ENCODE results near the gene EPB41L4B.

EPB41L4B gene

GRCh38 chr9:109192732-109193361 is 128.0 kb downstream of the EPB41L4B start:
- no peak for DNase-seq

DNA sequence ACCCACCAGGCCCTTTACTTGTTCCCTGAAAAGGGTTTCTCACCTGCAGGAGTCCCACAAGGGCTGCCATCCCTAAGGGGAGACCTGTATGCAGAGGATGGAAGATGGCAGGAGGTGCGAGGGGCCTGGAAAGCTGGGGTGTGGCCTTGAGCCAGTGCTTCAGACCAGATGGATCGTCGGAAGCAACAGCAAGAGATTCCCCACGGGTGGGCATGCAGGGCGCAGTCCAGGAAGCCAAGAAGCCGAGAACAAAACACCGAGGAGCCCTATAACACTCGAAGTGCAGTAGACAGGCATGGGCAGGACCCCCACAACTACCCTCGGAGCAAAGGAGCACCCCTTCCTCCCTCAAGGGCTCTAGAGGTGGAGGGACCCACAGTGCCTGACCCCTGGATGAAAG is 129.1 kb downstream of the EPB41L4B start:
- no peak for DNase-seq

GRCh38 chr9:109190151-109190550 is 130.7 kb downstream of the EPB41L4B start:
- no peak for DNase-seq

GRCh38 chr9:109186857-109187520 is 133.9 kb downstream of the EPB41L4B start:
- no peak for DNase-seq

GRCh38 chr9:109182940-109183798 is 137.7 kb downstream of the EPB41L4B start:
- peak in 1 of 2 experiments; percentile 21 for DNase-seq

DNA sequence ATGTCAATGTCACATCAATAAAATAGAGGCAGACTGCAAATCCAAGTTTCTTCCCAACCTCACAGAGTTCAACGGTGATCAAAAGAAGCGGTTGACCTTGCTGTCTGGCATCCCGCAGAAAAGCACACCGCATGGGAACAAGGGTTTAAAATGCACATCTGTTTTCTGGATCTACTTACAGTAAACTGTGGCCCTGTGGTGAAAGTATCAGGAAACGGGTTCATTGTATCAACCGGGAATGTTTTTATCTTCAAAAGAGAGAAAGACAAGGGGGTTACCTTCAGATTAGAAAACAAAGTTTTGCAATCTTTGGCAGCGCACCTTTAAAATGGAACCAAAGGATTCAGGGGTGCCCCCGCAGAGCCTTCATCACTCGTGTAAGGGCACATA is 138.3 kb downstream of the EPB41L4B start:
- DNase-seq, result no peak

- DNase-seq, result no peak
These were observed 139.6 kb downstream of the EPB41L4B start for GRCh38 chr9:109181284-109181683.

GRCh38 chr9:109179801-109180523 is 140.9 kb downstream of the EPB41L4B start:
- DNase-seq, result no peak

- DNase-seq, result no peak
These were observed 143.9 kb downstream of the EPB41L4B start for GRCh38 chr9:109176963-109177362.

DNA sequence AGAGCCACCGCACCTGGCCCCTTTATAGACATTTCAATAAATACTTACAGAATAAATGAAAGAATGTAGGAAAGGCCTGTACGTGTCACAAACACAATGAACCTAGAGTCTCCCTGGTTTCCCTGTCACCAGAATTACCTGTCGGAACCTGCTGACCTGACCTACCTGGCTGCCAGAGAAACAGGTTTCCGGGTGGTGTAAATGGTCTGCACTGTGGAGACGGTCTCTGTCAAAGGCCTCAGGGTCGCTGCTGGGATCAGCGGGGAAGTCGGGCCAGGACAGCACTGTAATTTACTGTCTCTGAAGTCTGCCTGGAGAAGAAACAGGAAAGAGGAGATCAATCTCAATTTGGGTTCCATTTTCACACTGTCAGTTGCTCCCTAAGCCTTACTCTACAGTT is 144.5 kb downstream of the EPB41L4B start:
- no peak for DNase-seq

DNA sequence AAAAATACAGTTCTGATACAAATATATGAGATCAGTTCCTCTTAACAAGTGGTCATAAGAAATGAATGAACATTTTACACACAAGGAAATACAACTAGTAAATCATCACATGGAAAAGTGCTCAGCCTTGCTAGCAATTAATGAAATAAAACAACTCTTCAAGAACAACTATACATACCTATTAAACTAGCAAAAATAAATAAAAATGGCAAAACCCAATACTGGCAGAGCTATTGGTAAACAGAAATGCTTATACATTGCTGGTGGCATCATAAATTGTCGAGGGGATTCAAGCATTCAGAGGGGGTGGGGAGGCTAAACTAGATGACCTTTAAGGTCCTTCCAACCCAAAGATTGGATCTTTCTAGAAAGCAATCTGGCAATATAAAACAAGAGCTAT is 147.9 kb downstream of the EPB41L4B start:
- DNase-seq, result no peak

- no peak for DNase-seq
These were observed 148.9 kb downstream of the EPB41L4B start for GRCh38 chr9:109171926-109172325.

- no peak for DNase-seq
These were observed 152.7 kb downstream of the EPB41L4B start for GRCh38 chr9:109168170-109168569.

DNA sequence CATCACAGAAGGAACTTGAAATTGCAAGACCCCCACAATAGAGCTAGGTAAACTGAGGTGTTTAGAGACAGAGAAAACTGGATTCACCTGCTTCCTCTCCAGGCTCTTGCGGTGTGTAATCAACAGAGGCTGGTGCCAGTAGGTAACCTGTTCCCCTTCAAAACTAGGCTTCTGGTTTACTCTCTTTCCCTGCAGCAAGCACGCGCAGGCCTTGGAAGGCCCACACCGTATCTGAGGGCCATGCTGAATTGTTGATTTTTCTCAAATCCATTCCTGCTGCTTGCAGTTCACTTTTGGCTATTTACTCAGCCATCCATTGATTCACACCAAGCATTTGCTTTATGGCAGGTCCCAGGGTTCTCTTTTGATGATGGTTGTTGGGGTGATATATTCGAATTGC is 153.1 kb downstream of the EPB41L4B start:
- DNase-seq, result no peak

GRCh38 chr9:109166771-109167601 is 153.9 kb downstream of the EPB41L4B start, which contains the start of gene FRRS1L:
Gene FRRS1L (minus strand): TSS chr9:109167249. CDS start chr9:109167138, 111 bp downstream.
- DNase-seq, result peak in 1 of 2 experiments; percentile 38

GRCh38 chr9:109166171-109166770 is 154.6 kb downstream of the EPB41L4B start:
- no peak for DNase-seq

DNA sequence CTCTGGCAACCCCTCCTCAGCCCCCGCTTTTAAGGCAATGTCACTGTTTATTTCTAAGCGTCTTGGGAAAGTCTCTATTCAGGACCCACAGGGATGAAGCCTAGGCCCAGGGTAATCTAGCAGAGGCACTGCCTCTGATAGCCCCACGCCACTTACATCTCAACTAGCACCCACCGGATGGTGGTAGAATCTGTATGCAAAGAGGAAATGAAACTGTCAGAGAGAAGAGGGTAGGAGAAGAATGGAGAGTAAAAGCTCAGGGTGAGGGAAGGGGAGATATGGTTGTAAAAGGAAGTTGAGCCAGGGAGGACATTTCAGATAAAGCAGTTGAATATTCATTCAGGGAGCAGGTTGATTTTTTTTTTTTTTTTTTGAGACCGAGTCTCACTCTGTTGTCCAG is 156.8 kb downstream of the EPB41L4B start:
- no peak for DNase-seq

DNA sequence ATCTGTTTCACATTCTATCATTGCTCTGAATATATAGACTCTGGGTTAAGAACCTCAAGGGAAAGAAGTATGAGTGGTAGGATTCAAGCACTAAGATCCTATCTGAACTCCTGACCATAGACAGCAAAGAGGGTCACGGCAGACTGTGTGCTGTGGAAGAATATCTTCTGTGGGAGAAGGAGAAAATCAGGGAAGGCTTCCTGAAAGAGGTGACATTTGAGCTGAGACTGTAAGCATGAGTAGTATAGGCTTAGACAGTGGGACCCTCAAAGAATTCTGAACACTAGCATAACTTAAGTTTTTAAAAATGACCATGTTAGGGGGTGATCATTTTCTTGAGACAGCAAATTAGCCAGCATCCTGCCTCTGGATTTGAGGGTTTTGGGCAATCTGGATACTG is 157.7 kb downstream of the EPB41L4B start:
- DNase-seq, result no peak

DNA sequence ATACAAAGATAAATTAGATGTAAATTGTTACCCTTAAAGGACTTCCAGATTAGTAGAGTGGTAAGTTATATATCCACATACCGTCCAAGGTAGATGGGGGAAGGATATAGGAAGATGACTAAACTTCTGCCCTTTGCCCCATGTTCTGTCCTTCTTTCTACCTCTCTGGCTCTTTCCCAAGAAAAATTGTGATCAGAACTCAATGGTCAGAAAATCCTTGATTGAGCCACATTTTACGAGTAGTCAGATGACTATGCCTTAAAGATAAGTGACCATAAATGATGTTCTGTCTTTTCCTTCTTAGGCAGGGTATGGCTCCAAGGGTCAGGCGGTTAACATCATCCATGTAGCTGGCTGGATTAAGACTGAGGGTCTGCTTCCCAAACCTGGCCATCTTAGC is 158.2 kb downstream of the EPB41L4B start:
- DNase-seq, result no peak

DNA sequence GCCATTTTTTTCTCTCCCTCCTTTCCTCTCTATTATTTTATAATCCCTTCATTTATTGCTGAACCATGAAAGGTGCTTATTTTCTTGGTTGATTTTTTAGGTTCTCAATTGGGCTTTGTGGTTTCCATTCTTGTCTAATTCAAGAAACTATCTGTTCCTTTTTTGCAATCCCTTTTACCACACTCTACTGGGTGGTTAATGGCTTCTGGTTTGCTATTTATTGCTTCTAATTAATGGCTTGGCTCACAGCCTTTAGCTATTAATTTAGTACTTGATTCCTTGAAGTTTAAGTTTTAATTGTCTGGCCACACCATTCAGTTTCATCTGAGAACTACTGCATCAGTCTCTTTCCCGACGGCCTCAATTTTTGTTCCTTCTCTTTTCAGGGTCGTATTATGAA is 159.4 kb downstream of the EPB41L4B start:
- no peak for DNase-seq

GRCh38 chr9:109159583-109159982 is 161.3 kb downstream of the EPB41L4B start:
- DNase-seq, result no peak

DNA sequence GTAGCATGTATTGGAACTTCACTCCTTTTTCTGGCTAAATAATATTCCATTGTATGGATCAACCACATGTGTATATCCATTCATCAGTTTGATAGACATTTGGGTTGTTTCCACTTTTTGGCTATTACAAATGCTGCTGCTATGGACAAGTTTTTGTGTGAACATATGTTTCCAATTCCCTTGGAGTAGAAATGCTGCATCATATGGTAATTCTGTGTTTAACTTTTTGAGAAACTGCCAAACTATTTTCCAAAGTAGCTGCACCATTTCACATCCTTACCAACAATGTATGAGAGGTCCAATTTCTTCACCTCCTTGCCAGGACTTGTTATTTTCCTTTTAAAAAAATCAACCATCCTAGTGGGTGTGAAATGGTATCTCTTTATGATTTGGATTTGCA is 162.2 kb downstream of the EPB41L4B start:
- no peak for DNase-seq

Data from NCI-H1930 (cell line).